GM21529 (cell line): ENCODE data around the gene SMIM28.

Experiments
- ATAC-seq: cut with Tn5 transposase; IDR thresholded peaks from one replicate; pipeline ENCODE4 v1.9.1; 2021; ENCODE audit not compliant: unreplicated experiment

Gene SMIM28

GRCh38 chr6:138427701-138428100, 50.0 kb downstream of the SMIM28 start:
- ATAC-seq, result no peak

DNA sequence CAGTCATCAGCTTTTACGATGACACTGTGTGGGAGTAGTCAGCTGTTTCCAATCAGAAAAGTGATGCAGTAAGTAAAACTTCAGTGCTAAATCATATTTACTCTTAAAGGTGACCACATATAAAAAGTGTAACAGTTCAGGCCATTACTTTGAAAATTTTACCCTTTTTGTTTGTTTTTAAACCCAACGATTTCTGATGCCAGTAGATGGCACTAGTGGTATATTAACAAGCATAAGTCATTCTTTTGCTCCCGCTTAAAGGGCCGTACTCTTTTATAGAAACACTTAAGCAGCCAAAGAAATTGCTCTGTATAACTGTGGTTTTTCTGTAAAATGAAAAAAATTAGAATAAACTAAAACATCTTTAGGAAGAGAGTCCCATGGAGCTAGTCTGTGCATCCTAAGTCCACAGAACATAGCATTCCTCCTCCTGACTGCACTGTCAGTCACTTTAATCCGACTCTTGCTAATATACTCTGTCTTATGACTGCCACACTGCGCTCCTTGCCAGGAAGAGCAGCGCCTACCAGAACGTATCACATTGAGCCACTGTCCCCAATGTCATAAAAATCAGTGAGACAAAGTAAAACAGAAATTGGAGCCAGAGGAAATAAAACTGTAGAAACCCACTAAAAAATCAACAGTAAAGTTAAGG, 51.4 kb downstream of the SMIM28 start:
- no peak for ATAC-seq

DNA sequence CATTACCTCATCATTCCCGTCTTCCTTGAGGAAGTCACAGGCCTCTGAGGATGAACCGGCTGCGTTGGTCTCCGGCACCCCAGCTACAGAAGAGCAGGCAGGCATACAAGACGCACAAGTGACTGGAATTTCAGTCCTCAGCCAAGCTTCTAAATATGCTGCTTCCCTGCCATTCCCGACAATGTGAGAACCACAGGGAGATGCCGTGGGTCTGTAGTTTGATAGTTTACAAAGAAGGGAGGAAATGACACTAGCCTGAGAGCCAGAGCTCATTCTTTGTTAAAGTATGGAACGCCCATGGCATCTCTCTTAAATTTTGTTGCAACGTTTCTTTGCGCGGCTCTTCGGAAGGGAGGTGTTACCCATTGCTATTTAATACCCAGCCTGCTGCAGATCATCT, 52.1 kb downstream of the SMIM28 start:
- no peak for ATAC-seq

GRCh38 chr6:138430361-138431145, 52.8 kb downstream of the SMIM28 start:
- ATAC-seq, result no peak

DNA sequence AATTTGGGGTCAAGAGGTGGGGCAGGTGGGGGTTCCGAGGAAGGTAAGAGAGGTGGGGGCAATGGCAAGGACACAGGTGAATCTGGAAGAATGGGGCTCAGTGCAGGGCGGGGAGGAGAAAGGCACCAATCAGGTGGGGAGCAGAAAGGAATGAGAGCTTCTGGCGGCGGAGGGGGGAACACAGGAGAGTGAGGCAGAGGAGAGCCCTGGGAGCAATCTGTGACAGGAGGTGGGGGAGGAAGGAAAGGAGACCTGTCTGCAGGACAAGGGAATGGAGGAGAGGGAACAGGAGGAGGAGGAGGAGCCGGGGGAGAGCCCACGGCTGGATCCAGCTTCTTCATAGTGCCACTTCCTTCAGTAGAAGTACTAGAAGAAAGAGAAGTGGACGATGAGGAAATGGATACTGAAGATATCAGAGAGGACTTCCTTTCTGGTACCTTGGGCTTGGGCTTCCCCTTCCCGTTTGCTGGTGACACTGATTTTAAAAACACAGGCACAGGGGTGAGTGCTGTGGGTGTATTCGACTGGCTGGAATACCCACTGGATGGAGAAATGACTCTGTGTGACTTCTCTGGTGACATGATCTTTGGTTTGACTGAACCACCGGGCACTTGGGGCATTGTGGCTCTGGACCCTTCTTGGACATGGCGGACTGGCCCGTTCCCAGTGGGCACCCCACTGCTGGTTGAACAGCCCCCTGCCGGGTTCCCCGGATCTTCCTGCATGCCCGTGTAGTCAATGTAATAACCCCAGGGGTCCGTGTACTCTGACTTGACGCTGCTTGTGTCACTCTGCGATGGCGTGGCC, 53.8 kb downstream of the SMIM28 start:
- no peak for ATAC-seq

- ATAC-seq, result no peak
Measured at GRCh38 chr6:138432063-138432356, 54.3 kb downstream of the SMIM28 start.
